D721Med (cell line): Measurements from ENCODE around the gene FOLR1.
"Not testable (repeated sequence)": the region's sequence is repeated elsewhere in the genome, so short reads cannot be mapped to it uniquely, and the experiment has no call there.

Experiments
- DNase-seq: peaks from one replicate; pipeline ENCODE4 v3.0.0; 2011; ENCODE audit warnings: low spot score; ENCODE audit not compliant: insufficient read length
- FAIRE-seq: peaks from 2 replicates; lab custom pipeline; 2011; peaks lifted over from hg19 to GRCh38; lab: Jason Lieb, UNC
- TF ChIP-seq, protein P1 (sequence below): IDR thresholded peaks from 2 replicates; pipeline ENCODE4 v1.5.1; 2012; ENCODE audit warnings: mild to moderate bottlenecking, control low read depth; ENCODE audit not compliant: insufficient read depth; ENCODE audit errors: missing control alignments

Gene FOLR1

GRCh38 chr11:72177656-72178055 lies 14.3 kb upstream of the FOLR1 start:
- FAIRE-seq (no peak), DNase-seq (no peak)
- TF ChIP-seq, protein P1, sequence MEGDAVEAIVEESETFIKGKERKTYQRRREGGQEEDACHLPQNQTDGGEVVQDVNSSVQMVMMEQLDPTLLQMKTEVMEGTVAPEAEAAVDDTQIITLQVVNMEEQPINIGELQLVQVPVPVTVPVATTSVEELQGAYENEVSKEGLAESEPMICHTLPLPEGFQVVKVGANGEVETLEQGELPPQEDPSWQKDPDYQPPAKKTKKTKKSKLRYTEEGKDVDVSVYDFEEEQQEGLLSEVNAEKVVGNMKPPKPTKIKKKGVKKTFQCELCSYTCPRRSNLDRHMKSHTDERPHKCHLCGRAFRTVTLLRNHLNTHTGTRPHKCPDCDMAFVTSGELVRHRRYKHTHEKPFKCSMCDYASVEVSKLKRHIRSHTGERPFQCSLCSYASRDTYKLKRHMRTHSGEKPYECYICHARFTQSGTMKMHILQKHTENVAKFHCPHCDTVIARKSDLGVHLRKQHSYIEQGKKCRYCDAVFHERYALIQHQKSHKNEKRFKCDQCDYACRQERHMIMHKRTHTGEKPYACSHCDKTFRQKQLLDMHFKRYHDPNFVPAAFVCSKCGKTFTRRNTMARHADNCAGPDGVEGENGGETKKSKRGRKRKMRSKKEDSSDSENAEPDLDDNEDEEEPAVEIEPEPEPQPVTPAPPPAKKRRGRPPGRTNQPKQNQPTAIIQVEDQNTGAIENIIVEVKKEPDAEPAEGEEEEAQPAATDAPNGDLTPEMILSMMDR = no peak

DNA sequence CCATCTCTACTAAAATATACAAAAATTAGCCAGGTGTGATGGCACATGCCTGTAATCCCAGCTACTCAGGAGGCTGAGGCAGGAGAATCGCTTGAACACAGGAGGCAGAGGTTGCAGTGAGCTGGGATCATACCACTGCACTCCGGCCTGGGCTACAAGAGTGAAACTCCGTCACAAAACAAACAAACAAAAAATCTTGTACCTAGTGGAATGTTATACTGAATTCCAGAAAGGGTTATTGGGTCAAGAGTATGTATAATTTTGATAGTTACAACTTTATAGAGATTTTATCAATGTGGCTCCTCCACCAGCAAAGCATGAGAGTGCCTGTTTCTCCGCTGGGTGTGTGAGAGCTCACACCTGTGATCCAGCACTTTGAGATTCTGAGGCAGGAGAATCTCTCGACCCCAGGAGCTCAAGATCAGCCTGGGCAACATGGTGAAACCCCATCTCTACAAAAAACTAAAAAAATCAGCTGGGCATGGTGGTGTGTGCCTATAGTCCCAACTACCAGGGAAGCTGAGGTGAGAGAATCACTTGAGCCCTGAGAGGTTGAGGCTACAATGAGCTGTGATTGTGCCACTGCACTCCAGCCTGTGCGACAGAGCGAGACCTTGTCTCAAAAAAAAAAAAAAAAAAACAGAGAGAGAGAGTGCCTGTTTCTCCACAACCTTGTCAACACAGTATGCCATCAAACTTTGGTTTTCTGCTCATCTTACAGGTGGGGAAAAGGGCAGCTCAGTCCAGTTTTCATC lies 12.7 kb upstream of the FOLR1 start:
- FAIRE-seq (no peak), DNase-seq (no peak)
- TF ChIP-seq, protein P1 = no peak

- TF ChIP-seq, protein P1 = no peak
- DNase-seq (no peak), FAIRE-seq (no peak)
These were observed 12.0 kb upstream of the FOLR1 start for GRCh38 chr11:72179804-72180396.

- FAIRE-seq = not testable (repeated sequence)
These were observed 10.9 kb upstream of the FOLR1 start for GRCh38 chr11:72180892-72181552.

DNA sequence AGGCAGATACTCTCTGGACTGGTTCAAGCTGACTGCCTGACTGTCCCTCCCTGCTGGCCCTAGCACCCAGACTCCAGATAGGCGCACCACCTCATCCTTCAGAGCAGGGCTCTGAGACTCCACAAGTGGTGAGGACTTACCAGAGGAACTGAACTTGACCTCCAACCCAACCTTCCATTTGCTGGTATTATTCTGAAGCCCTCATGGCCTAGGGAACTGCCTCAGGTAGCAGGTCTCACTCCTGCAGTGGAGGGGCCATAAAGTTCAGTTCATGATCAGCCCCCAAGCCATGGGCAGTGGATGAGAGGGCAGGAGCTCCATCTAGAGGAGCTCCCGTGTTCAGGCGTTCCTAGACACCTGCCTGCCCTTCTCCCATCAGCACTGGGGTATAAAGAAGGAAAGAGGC lies 10.4 kb upstream of the FOLR1 start:
- not testable (repeated sequence) for DNase-seq, FAIRE-seq

More at GRCh38 chr11:72180892-72181552, 10.9 kb upstream of the FOLR1 start:
- not testable (repeated sequence) for DNase-seq

GRCh38 chr11:72188267-72188666 lies 3.7 kb upstream of the FOLR1 start:
- TF ChIP-seq, protein P1 = no peak
- FAIRE-seq = no peak
- DNase-seq = no peak

GRCh38 chr11:72189455-72190250 lies 2.3 kb upstream of the FOLR1 start:
- FAIRE-seq (no peak), DNase-seq (no peak)
- TF ChIP-seq, protein P1 = no peak
